Measurements from ENCODE around the gene C22orf39.

GRCh38 chr22:19479355-19480172 is 32.1 kb upstream of the C22orf39 start, which contains the start of gene CDC45:
- TF ChIP-seq CTCF (IDR thresholded peaks at IDR 0.05), result no peak
- peak; percentile 19 for TF ChIP-seq POLR2A (IDR thresholded peaks at IDR 0.05)
- peak; percentile 81 for TF ChIP-seq POLR2AphosphoS5 (IDR thresholded peaks at IDR 0.05)

Measured in prostate gland (tissue), 2 donors.